CD4-positive, alpha-beta T cell treated with Interleukin-15 for 1 hour (primary cell): ENCODE data around the gene BMP7.
"Not testable (repeated sequence)": the region's sequence is repeated elsewhere in the genome, so short reads cannot be mapped to it uniquely, and the experiment has no call there.

Experiments
- DNase-seq: peaks from one replicate; pipeline ENCODE4 v3.0.0-alpha.2; 2020

Gene BMP7

GRCh38 chr20:57264908-57265335 lies 1.5 kb downstream of the BMP7 start:
- not testable (repeated sequence) for DNase-seq

GRCh38 chr20:57263801-57264792 lies 2.3 kb downstream of the BMP7 start:
- no peak for DNase-seq

DNA sequence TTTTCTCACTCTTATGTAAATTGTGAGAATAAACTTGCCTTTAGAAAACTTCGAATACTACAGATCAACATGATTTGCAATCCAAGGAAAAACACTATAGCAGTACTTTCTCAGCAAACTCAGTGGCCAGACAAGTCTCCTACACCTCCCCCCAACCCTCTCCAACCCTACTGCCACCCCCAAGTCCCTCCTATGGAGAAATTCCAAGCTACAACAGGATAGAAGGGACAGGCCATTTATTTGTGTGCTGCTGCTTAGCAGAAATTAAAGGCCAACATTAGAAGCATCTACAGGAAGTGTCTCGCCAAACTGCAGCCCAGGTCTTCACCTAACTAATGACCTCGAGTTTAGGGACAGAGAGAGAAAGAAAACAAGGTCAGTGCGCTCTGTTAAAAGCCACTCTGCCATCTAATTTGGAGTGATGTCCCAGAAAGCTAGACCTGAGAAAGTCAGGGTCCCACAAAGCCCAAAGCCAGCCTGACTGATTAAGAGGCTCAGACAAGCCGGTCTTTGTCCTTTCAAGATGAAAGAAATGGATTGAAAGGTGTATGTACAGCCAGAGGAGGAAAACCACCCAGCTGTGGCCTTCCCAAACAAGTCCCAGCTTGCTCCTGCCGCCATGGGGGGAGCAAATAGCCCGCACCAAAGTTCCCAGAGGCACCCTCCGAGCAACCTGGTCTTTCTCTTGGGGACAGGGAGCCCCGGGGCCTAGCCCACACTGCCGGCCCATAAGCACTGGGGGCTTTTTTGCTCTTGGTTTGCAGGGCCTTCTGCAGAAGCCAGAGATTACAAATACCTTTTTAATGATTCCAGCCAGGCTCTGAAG lies 3.4 kb downstream of the BMP7 start:
- no peak for DNase-seq

- DNase-seq: no peak
Observed at GRCh38 chr20:57262301-57262700, 4.1 kb downstream of the BMP7 start.

- DNase-seq: no peak
Observed at GRCh38 chr20:57261457-57262251, 4.8 kb downstream of the BMP7 start.

GRCh38 chr20:57260934-57261333 lies 5.5 kb downstream of the BMP7 start:
- DNase-seq: no peak

DNA sequence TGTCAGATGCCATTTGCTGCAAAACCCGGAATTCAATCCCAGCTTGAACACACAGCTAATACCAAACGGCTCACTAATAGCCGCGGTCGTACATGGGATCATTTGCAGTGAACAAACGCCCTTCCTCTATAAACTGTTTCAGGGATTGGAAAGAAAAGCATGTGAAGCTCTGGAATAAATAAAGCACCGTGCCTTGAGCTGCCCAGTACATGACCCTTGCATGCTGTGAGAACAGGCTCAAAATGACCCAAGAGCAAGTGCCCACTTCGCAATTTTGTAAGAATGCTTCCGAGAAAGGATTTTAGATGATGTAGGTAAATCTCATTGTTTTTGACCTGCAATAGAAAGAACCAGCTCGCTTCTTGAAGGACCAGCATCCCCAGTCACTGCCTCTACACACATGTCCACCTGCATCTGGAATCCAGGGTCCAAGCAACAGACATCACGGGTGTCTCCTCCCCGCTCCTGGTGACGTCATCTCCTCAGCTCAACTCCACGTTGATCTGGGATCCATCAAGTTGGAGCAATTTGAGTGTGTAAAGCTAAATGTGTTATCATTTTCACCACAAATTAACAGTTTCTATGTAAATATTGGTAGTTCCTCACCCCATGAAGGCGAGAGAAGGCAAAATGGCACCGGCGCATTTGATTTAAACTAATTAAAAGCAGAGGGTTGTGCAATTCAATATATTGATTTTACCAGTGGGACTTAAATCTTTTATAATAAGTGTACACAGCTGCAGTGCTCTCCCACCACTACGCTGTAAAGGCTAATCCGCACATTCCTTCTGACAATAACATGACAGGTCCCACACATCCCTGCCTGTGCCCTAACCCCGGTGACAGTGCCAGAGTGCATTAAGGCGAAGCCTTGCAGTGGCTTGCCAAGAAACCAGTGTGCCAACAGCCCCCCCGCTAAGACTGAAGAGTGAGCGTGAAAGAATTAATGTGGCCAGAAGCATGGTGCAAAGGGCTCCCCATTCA lies 6.2 kb downstream of the BMP7 start:
- DNase-seq: no peak

DNA sequence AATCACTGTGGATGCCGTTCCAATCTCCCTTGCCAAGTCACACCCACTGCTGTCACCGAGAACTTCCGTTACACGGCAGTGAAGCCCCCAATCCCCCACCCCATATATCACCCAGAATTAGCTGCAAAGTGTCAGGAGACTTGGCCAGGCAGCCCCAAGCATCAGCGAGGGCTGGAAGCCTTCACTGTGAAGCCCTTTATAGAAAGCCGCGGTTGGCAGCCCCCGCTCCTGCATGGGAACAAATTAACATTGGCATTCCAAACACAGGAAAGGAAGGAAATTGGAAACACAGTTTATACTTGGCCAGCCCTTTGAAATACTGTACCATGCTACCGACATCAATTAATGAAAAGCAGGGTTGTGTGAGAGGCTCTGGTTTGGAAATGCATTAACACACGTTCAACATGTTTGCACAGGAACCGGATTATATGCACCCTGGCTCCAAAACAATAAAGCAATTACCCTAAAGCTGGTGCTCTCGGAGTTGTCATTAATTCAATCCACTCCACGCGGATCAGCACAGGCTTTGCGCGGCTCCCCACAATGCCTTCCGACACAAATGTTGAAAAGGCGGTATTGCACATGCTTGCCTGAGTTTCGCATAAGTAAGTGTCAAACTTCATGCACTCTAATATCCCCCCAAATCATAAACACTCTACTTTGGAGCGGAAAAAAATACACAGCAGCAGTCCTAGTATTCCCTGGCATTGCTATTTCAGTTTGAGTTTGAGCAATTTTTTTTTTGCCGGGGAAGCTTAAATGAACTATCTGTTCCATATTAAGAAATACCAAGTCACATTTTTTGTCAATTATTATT lies 7.1 kb downstream of the BMP7 start:
- no peak for DNase-seq

GRCh38 chr20:57257701-57258453 lies 8.6 kb downstream of the BMP7 start:
- no peak for DNase-seq

GRCh38 chr20:57256908-57257307 lies 9.5 kb downstream of the BMP7 start:
- no peak for DNase-seq

GRCh38 chr20:57256205-57256604 lies 10.2 kb downstream of the BMP7 start:
- no peak for DNase-seq

GRCh38 chr20:57255183-57255582 lies 11.3 kb downstream of the BMP7 start:
- DNase-seq: no peak

- DNase-seq: no peak
Observed at GRCh38 chr20:57252559-57253162, 13.8 kb downstream of the BMP7 start.

GRCh38 chr20:57251949-57252348 lies 14.5 kb downstream of the BMP7 start:
- DNase-seq: no peak

DNA sequence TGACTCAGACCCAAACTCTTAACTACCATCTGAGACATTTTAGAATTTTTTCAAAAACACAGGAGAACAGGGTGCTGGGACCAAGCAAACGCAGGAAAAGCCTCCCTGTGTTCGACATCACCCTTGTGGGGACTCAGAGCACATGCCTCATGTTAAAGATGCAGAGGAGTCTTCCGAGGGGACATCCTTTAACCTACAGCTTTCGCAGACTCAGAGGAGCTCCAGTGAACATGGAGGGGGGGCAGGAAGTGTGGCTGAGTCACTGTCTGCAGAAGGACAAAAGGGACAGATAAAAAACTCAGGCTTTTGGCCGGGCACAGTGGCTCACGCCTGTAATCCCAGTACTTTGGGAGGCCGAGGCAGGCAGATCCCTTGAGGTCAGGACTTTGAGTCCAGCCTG lies 15.1 kb downstream of the BMP7 start:
- no peak for DNase-seq

DNA sequence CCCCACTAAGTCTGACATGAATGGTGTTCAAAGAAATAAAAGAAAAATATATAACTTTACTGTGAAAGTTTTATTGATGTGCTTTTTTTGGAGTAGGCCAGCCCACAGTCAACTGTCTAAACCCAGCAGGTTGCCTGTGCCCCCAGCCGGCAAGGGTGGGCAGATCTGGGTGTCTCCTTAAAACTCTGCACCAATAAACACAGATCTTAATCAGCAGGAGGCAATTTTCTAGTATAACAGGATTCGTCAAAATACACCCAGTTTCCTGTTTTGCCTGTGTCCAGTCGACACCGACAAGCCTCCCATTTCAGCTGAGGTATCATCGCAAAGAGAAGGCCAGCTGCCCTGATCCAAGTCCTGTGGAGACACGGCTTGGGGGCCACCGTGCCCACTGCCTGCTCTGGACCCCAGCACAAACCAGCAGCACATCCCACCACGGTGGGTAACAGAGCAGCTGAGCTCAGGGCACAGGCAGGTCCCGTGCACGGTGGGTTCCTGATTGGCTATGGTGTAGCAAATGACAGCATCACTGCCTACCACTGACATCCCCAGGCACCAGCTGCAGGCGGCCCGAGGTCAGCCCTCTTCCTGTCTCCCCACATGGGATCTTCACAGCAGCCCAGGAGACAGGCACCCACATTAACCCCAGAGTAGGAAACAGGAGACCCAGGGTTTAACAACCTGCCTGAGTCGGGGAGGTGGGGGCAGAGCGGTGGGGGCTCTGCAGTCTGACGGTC lies 15.7 kb downstream of the BMP7 start:
- DNase-seq: no peak

DNA sequence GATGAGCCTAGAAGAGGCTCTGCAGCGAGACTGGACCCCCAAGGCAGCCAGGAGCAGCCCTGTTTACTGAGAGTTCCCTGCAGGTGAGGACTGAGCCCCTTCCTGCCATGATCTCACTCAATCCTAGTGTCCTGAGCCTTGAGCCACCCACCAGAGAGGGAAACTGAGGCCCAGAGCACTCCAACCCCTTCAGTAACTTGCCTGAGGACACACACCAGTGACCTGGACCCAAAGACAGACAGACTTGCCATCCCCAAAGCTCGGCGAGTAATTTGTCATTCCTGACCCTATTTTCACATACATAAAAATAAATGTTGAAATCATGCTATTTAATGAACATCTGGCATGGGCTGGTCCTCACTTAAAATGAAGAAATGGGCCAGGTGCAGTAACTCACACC lies 16.7 kb downstream of the BMP7 start:
- DNase-seq: no peak

DNA sequence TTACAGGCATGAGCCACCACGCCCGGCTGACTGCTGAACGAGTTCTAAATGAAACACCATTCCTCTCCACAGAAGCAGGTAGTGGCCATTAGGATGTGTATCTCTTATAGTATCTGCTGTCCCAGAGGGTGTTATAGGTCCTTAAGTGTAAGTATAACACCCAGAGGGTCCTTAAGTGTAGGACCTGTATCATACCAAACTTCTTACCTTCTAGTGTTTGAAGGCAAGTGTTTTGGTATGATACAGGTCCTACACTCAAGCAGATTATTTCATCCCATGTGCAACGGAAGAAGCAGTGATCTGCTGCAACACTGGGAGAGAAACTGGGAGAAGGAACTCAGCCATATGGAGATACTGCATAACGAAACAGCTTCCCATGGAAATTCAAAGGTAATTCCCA lies 17.4 kb downstream of the BMP7 start:
- DNase-seq: no peak
